ENCODE results near the gene WDR88. TPM values are rescaled to one million over a fixed set of nuclear protein-coding genes. Genes with fewer than 3 reads are reported as not detected.

Gene WDR88
- total and polyA plus RNA-seq, 10 of the 15 experiments (the other 5 are each of a cell fraction or from before 2014, with no cell fraction given): 0.19 to 0.34 TPM; not detected in 8

- TF ChIP-seq, protein P1, sequence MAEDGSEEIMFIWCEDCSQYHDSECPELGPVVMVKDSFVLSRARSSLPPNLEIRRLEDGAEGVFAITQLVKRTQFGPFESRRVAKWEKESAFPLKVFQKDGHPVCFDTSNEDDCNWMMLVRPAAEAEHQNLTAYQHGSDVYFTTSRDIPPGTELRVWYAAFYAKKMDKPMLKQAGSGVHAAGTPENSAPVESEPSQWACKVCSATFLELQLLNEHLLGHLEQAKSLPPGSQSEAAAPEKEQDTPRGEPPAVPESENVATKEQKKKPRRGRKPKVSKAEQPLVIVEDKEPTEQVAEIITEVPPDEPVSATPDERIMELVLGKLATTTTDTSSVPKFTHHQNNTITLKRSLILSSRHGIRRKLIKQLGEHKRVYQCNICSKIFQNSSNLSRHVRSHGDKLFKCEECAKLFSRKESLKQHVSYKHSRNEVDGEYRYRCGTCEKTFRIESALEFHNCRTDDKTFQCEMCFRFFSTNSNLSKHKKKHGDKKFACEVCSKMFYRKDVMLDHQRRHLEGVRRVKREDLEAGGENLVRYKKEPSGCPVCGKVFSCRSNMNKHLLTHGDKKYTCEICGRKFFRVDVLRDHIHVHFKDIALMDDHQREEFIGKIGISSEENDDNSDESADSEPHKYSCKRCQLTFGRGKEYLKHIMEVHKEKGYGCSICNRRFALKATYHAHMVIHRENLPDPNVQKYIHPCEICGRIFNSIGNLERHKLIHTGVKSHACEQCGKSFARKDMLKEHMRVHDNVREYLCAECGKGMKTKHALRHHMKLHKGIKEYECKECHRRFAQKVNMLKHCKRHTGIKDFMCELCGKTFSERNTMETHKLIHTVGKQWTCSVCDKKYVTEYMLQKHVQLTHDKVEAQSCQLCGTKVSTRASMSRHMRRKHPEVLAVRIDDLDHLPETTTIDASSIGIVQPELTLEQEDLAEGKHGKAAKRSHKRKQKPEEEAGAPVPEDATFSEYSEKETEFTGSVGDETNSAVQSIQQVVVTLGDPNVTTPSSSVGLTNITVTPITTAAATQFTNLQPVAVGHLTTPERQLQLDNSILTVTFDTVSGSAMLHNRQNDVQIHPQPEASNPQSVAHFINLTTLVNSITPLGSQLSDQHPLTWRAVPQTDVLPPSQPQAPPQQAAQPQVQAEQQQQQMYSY (CRISPR knock-in tag; IDR thresholded peaks at IDR 0.05): no peak
- TF ChIP-seq MXI1 (IDR thresholded peaks at IDR 0.05; ENCODE audit: low read depth, low read length) (no peak), TCF3 (IDR thresholded peaks at IDR 0.05; ENCODE audit: borderline replicate concordance, insufficient read depth, low read depth, low read length) (no peak), IKZF2 (IDR thresholded peaks at IDR 0.05) (no peak), NBN (IDR thresholded peaks at IDR 0.05) (no peak), HCFC1 (IDR thresholded peaks at IDR 0.05; ENCODE audit: low read length) (no peak), SPI1 (IDR thresholded peaks at IDR 0.05; ENCODE audit: borderline replicate concordance, insufficient read depth, low read depth, low read length) (no peak), EGR1 (IDR thresholded peaks at IDR 0.05; ENCODE audit: borderline replicate concordance in 1 of 2, low read depth in 2 of 2, low read length in 2 of 2) (no peak), NFIC (IDR thresholded peaks at IDR 0.05; ENCODE audit: low read depth, low read length) (no peak), STAT3 (IDR thresholded peaks at IDR 0.05; ENCODE audit: low read depth, low read length) (no peak), POLR2AphosphoS5 (IDR thresholded peaks at IDR 0.05; ENCODE audit: low read length) (no peak)
- TF ChIP-seq, protein P2, sequence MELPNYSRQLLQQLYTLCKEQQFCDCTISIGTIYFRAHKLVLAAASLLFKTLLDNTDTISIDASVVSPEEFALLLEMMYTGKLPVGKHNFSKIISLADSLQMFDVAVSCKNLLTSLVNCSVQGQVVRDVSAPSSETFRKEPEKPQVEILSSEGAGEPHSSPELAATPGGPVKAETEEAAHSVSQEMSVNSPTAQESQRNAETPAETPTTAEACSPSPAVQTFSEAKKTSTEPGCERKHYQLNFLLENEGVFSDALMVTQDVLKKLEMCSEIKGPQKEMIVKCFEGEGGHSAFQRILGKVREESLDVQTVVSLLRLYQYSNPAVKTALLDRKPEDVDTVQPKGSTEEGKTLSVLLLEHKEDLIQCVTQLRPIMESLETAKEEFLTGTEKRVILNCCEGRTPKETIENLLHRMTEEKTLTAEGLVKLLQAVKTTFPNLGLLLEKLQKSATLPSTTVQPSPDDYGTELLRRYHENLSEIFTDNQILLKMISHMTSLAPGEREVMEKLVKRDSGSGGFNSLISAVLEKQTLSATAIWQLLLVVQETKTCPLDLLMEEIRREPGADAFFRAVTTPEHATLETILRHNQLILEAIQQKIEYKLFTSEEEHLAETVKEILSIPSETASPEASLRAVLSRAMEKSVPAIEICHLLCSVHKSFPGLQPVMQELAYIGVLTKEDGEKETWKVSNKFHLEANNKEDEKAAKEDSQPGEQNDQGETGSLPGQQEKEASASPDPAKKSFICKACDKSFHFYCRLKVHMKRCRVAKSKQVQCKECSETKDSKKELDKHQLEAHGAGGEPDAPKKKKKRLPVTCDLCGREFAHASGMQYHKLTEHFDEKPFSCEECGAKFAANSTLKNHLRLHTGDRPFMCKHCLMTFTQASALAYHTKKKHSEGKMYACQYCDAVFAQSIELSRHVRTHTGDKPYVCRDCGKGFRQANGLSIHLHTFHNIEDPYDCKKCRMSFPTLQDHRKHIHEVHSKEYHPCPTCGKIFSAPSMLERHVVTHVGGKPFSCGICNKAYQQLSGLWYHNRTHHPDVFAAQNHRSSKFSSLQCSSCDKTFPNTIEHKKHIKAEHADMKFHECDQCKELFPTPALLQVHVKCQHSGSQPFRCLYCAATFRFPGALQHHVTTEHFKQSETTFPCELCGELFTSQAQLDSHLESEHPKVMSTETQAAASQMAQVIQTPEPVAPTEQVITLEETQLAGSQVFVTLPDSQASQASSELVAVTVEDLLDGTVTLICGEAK (IDR thresholded peaks at IDR 0.05; ENCODE audit: borderline replicate concordance): no peak
These were observed 45.0 kb upstream of the WDR88 start (continued) for GRCh38 chr19:33086955-33087354.

Measured in GM12878 (cell line).